Measurements from ENCODE around the gene CKAP2L. TPM values are rescaled to one million over a fixed set of nuclear protein-coding genes. Genes with fewer than 3 reads are reported as not detected.

Gene CKAP2L
- total and polyA plus RNA-seq, 8 donors = 1.1 to 4.4 (median 1.3) TPM

DNA sequence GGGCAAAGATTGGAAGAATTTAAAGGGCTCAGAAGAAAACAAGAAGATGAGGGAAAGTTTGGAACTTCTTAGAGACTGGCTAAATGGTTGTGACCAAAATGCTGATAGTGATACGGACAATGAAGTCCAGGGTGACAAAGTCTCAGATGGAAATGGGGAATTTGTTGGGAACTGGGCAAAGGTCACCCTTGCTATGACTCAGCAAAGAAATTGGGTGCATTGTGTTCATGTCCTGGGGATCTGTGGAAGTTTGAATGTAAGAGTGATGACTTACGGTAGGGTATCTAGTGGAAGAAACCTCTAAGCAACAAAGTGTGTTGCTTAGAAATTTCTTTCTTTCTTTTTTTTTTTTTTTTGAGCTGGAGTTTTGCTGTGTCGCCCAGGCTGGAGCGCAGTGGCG lies 25.9 kb upstream of the CKAP2L start:
- intact Hi-C loops (cut with DNase I; ENCODE audit: low total_unique reads) = no loop called here
- WGBS, 5 donors = 89 to 99% (median 95%) methylated on average over 5 of the region's 5 CpGs
- TF ChIP-seq, protein P1, sequence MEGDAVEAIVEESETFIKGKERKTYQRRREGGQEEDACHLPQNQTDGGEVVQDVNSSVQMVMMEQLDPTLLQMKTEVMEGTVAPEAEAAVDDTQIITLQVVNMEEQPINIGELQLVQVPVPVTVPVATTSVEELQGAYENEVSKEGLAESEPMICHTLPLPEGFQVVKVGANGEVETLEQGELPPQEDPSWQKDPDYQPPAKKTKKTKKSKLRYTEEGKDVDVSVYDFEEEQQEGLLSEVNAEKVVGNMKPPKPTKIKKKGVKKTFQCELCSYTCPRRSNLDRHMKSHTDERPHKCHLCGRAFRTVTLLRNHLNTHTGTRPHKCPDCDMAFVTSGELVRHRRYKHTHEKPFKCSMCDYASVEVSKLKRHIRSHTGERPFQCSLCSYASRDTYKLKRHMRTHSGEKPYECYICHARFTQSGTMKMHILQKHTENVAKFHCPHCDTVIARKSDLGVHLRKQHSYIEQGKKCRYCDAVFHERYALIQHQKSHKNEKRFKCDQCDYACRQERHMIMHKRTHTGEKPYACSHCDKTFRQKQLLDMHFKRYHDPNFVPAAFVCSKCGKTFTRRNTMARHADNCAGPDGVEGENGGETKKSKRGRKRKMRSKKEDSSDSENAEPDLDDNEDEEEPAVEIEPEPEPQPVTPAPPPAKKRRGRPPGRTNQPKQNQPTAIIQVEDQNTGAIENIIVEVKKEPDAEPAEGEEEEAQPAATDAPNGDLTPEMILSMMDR (IDR thresholded peaks at IDR 0.05) = no peak
- TF ChIP-seq POLR2AphosphoS5 (IDR thresholded peaks at IDR 0.05) (no peak), POLR2A (IDR thresholded peaks at IDR 0.05) (no peak), EP300 (IDR thresholded peaks at IDR 0.05) (no peak)
- DNase-seq = no peak
- Histone ChIP-seq H3K4me3 (no peak overlapping the region), H3K4me1 (peaks cover 0 to 8% (median 0%) of the 10 kb centered on the region in 4 donors), H3K9me3 (no peaks in the 10 kb centered on the region), H3K27me3 (no peaks in the 10 kb centered on the region), H3K36me3 (no peaks in the 10 kb centered on the region), H3K27ac (no peak overlapping the region)

DNA sequence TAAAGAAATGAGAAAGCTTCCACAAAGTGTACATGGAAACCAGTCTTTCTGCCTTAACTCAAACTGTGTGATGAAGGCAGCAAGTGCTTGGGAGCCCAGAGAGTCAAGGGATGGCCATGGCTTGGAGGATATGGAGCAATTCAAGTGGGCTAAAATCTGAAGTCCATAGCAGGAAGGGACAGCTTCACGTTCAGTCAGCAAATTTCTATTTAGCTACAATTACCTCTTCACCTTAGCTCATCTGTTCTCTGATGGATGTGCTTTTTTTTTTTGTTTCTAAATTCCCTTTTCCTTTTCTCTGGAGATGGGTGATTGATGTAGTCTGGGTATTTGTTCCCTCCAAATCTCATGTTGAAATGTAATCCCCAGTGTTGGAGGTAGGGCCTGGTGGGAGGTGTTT lies 24.8 kb upstream of the CKAP2L start:
- H3K36me3 ChIP-seq = no peaks in the 10 kb centered on the region
- peaks cover 0 to 6% (median 0%) of the 10 kb centered on the region in 4 donors for H3K4me1 ChIP-seq
- no peaks in the 10 kb centered on the region for H3K27me3 ChIP-seq
- 68 to 100% (median 90%) methylated on average over 1 of the region's 1 CpG for WGBS, 5 donors
- H3K4me3 ChIP-seq = no peak overlapping the region
- TF ChIP-seq POLR2AphosphoS5 (IDR thresholded peaks at IDR 0.05) (no peak), EP300 (IDR thresholded peaks at IDR 0.05) (no peak), POLR2A (IDR thresholded peaks at IDR 0.05) (no peak)
- TF ChIP-seq, protein P1 (IDR thresholded peaks at IDR 0.05) = no peak
- no peak overlapping the region for H3K27ac ChIP-seq
- H3K9me3 ChIP-seq = no peaks in the 10 kb centered on the region
- DNase-seq = no peak
- intact Hi-C loops (cut with DNase I; ENCODE audit: low total_unique reads) = no loop called here

DNA sequence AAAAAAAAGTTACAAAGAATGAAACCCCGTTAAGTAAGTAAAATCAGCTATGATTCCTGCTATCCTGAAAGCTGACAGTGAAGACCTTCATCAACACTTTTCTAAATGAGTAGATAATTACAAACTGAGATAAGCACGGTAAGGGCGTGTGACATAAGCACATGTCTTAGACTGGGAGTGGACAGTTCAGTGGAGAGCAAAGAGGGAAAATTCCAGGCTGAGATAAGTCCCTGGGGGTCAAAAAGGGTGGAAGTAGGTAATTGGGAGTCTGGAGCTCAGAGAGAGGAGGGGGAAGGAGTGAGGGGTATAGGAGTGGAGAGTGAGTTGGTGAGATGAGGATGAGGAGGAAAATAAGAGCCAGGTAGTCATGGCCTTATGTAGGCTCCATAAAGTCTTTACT lies 24.2 kb upstream of the CKAP2L start:
- peaks cover 0 to 4% (median 0%) of the 10 kb centered on the region in 4 donors for H3K4me1 ChIP-seq
- no peaks in the 10 kb centered on the region for H3K36me3 ChIP-seq
- no peak for DNase-seq
- no peak overlapping the region for H3K27ac ChIP-seq
- 62 to 77% (median 74%) methylated on average over 3 of the region's 3 CpGs for WGBS, 5 donors
- no peaks in the 10 kb centered on the region for H3K9me3 ChIP-seq
- intact Hi-C loops (cut with DNase I; ENCODE audit: low total_unique reads) = no loop called here
- no peak overlapping the region for H3K4me3 ChIP-seq
- TF ChIP-seq, protein P1 (IDR thresholded peaks at IDR 0.05) = no peak
- no peak for TF ChIP-seq POLR2AphosphoS5 (IDR thresholded peaks at IDR 0.05)
- no peak for TF ChIP-seq EP300 (IDR thresholded peaks at IDR 0.05)
- TF ChIP-seq POLR2A (IDR thresholded peaks at IDR 0.05) = no peak
- H3K27me3 ChIP-seq = no peaks in the 10 kb centered on the region

DNA sequence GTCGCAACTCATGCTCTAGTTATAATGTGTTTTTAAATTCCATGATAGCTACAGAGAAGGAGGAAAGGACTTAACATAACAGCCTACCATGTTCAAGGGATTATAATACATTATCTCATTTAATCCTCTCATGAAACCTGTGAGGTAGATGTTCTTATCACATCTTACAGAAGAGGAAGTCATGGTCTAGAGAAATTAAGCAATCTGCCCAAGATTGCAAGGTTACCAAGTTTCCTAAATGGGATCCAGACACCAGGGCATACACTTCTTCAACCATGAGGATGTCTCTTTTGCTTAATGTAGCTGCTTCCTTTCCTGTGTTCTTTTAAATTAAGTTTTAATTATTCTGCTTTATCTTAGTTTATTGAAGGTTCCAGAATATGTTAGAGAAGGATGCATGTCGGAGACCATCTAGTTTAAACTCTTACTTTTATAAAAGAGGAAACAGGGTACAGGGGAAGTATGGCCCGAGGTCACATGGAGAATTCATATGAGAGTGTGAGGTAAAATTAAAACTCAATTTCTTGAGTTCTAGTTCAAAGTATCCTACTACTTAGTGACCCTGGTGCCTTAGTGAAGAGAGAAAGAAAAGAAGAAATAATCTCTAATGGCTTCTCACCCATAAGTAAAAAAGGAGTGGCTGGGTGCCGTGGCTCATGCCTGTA lies 23.5 kb upstream of the CKAP2L start:
- no peak for DNase-seq
- H3K27me3 ChIP-seq = no peaks in the 10 kb centered on the region
- H3K36me3 ChIP-seq = no peaks in the 10 kb centered on the region
- H3K4me1 ChIP-seq = peaks cover 0 to 4% (median 0%) of the 10 kb centered on the region in 4 donors
- intact Hi-C loops (cut with DNase I; ENCODE audit: low total_unique reads) = no loop called here
- H3K27ac ChIP-seq = no peak overlapping the region
- 85 to 90% (median 87%) methylated on average over 4 of the region's 4 CpGs for WGBS, 5 donors
- no peak overlapping the region for H3K4me3 ChIP-seq
- no peaks in the 10 kb centered on the region for H3K9me3 ChIP-seq
- TF ChIP-seq POLR2AphosphoS5 (IDR thresholded peaks at IDR 0.05) (no peak), EP300 (IDR thresholded peaks at IDR 0.05) (no peak), POLR2A (IDR thresholded peaks at IDR 0.05) (no peak)
- TF ChIP-seq, protein P1 (IDR thresholded peaks at IDR 0.05) = no peak
